Bronchial epithelial cell (primary cell): ENCODE results near the gene CELF4. TPM values are rescaled to one million over a fixed set of nuclear protein-coding genes. Genes with fewer than 3 reads are reported as not detected.

ENCODE experiments used
- DNase-seq: peaks from one replicate; pipeline ENCODE4 v3.0.0-alpha.2; 2010; ENCODE audit warnings: low read depth
- FAIRE-seq: peaks from 2 replicates; lab custom pipeline; 2011; peaks lifted over from hg19 to GRCh38; lab: Jason Lieb, UNC
- H3K27me3 ChIP-seq: 2 replicates; pipeline ENCODE4 v1.5.1; 2011; ENCODE audit warnings: low read length; ENCODE audit not compliant: control insufficient read depth, insufficient read depth
- H3K36me3 ChIP-seq: 2 replicates; pipeline ENCODE4 v1.5.1; 2011; ENCODE audit warnings: low read length; ENCODE audit not compliant: control insufficient read depth, insufficient read depth
- H3K4me3 ChIP-seq: 2 replicates; pipeline ENCODE4 v1.5.1; 2011; ENCODE audit warnings: mild to moderate bottlenecking, low read depth, low read length, control low read depth
- total RNA-seq: library from RNA; depleted of rRNA; stranded (reverse); fragments of >200 nt; gene quantifications from 2 replicates; pipeline ENCODE4 v1.2.1, GENCODE V29; 2014
- TF ChIP-seq, protein P1 (sequence below): IDR thresholded peaks from 2 replicates; pipeline ENCODE4 v1.5.1; 2011; ENCODE audit warnings: mild to moderate bottlenecking, moderate library complexity, low read length, control low read depth, inconsistent platforms; ENCODE audit not compliant: insufficient read depth, severe bottlenecking

Gene CELF4
- total RNA-seq, 1 donor from 2014 or later: not detected

DNA sequence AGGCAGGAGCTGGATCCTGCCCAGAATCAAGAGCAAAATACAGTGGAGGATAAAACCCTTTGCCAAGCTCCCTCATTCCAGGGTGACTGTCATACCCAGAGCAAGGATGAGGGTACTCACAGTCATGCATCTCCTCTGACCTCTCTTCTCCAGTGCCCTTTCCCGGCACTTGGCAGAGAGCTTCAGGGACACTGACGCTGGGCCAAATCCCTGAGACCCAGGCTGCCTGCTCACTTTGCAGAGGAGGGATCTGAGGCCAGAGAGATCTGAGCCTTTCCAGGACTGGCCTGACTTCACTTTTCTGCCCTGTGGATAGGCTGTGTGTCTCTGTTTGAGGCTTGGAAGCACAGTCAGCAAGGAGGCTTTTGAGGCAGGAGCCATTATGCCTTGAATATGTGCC, 330.0 kb downstream of the CELF4 start:
- FAIRE-seq (no peak), DNase-seq (no peak)
- Histone ChIP-seq H3K36me3 (no peaks in the 10 kb centered on the region), H3K4me3 (no peak overlapping the region), H3K27me3 (no peaks in the 10 kb centered on the region)
- TF ChIP-seq, protein P1, sequence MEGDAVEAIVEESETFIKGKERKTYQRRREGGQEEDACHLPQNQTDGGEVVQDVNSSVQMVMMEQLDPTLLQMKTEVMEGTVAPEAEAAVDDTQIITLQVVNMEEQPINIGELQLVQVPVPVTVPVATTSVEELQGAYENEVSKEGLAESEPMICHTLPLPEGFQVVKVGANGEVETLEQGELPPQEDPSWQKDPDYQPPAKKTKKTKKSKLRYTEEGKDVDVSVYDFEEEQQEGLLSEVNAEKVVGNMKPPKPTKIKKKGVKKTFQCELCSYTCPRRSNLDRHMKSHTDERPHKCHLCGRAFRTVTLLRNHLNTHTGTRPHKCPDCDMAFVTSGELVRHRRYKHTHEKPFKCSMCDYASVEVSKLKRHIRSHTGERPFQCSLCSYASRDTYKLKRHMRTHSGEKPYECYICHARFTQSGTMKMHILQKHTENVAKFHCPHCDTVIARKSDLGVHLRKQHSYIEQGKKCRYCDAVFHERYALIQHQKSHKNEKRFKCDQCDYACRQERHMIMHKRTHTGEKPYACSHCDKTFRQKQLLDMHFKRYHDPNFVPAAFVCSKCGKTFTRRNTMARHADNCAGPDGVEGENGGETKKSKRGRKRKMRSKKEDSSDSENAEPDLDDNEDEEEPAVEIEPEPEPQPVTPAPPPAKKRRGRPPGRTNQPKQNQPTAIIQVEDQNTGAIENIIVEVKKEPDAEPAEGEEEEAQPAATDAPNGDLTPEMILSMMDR: no peak

DNA sequence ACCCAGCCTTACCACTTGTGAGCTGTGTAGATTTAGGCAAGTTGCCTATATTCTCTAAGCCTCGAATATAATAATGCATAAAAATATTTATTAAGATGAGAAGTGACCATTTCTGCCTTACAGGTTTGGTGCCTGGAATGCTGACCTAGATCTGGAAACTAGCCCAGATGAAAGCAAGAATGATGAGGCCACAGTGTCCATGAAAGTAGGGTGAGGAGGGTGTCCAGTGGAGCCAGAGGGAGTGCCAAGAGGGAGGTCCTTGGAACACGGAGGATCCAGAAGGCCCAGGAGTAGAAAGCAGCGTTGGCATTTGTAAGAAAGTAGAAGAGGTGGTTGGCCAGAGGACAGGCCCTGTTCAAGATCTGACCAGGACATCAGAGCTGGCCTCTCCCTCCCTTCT, 334.3 kb downstream of the CELF4 start:
- TF ChIP-seq, protein P1: no peak
- Histone ChIP-seq H3K27me3 (no peaks in the 10 kb centered on the region), H3K36me3 (no peaks in the 10 kb centered on the region), H3K4me3 (no peak overlapping the region)
- FAIRE-seq (no peak), DNase-seq (no peak)

DNA sequence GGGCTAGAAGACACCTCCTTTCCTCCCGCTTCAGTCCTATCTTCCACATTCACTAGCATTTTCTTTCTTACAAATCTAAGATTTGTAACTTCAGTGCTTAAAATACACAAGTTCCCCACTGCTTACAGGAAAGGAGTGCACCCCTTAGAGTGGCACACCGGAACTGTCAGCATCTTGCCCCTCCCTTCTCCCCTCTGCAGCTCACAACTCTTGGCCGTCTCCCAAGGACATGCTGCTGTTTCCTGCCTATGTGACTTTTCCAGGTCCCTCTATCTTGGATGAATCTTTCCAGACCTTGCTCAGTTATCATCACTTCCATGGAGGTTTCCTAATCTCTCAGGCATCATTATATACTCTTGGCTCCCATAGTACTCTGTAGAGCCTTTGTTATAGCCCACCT, 334.8 kb downstream of the CELF4 start:
- no peak overlapping the region for H3K4me3 ChIP-seq
- no peaks in the 10 kb centered on the region for H3K27me3 ChIP-seq
- DNase-seq (no peak), FAIRE-seq (no peak)
- TF ChIP-seq, protein P1: no peak
- no peaks in the 10 kb centered on the region for H3K36me3 ChIP-seq

DNA sequence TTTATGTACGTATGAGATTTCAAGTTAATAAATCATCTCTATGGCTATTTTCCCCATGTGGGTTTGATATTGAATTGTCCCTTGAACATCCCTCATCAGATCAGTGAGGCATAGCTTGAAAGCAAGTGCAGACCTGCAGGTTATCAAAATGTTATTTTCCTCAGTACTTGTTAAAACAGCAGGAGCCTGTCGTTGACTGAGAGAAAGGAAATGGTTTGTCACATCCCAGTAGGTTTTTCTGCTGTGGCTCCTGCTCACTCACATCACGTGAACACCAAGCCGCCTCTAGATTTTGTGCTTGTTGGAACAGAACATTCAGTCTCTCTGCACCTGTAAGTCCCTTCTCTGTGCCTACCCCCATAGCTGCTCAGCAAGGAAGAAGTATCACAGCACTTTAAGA, 340.3 kb downstream of the CELF4 start:
- TF ChIP-seq, protein P1: no peak
- no peak for DNase-seq
- H3K4me3 ChIP-seq: no peak overlapping the region
- H3K36me3 ChIP-seq: no peaks in the 10 kb centered on the region
- H3K27me3 ChIP-seq: no peaks in the 10 kb centered on the region
- FAIRE-seq: no peak

DNA sequence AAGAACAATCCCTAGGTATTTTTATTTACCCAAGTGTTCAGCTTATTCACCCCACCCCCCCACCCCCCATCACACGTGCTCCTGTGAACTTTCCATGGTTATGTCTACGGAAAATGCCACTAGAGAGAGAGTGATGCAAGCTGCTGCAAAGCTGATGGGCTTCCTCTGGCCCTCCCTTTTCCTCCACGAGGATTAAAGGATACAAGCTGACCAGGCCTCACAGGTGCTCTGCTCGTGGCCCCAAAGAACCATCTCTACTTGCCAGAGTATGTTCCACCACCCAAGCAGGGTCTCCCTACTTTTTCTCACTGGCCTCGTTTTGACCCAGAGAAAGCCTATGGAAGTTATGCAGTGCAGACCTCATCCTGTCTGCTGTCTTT, 342.6 kb downstream of the CELF4 start:
- Histone ChIP-seq H3K27me3 (no peaks in the 10 kb centered on the region), H3K36me3 (no peaks in the 10 kb centered on the region), H3K4me3 (no peak overlapping the region)
- TF ChIP-seq, protein P1: no peak
- DNase-seq: no peak
- FAIRE-seq: no peak

DNA sequence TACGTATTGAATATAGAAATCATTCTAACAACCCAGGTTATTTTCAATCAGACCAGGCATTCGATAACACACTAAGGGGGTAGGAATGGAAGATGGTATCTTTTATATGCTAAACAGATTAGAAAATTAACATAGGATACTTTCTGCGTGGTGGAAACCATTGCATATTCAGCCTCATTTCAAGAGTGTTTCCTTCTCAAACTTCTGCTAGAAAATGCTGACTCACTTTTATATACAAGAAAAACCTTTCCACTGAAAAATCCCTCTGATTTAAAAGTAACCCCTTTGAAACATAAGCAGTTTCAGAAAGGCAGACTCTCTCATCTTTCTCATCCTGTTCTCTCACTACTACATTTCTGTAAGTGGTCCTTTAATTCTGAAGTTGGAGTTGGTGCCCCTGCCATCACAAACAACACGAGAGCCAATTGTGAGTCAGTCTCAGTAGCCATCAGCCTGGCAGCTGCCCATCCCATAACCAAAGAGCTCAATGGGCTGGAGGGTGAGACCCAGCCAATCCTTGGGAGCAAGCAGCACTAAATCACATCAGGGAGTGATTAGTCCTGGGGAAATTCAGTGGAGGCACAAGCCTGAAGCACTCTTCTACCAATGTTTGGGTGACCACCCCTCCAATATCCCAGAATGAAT, 343.1 kb downstream of the CELF4 start:
- no peak overlapping the region for H3K4me3 ChIP-seq
- DNase-seq: no peak
- TF ChIP-seq, protein P1: no peak
- H3K27me3 ChIP-seq: no peaks in the 10 kb centered on the region
- H3K36me3 ChIP-seq: no peaks in the 10 kb centered on the region
- FAIRE-seq: no peak
